ENCODE measurements around the gene HLCS.

Gene HLCS

DNA sequence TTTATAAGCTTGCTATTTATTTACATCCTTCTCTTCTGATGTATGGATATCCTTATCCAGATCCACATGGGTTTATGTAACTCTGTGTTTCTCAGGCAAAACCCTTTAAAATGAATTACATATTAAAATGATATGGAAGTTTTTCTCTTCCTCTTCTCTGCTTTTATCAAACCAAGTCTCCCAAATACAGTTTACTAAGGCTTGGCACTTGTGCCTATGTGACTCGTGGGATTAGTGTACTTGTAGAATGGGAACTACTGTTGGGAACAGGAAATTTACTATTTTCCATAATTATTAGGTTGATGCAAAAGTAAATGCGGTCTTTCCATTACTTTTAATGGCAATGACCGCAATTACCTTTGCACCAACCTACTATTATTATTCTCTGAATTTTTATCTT is 252.7 kb downstream of the HLCS start:
- DNase-seq, result no peak

DNA sequence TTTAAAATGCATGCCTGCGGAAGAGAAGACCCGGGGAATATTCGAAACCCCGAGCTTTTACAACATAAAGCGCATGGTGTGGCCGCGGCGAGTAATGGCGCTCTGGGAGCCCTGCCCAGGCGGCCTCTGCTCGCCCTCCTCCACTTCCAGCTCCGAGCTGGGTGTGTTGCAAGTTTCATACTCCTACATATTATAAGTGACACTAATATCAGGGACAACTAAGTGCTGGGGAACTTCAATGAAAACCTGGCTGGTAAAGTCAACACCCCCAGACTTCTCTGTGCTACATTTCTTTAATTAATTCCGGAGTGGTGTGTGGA is 255.8 kb downstream of the HLCS start:
- no peak for DNase-seq

DNA sequence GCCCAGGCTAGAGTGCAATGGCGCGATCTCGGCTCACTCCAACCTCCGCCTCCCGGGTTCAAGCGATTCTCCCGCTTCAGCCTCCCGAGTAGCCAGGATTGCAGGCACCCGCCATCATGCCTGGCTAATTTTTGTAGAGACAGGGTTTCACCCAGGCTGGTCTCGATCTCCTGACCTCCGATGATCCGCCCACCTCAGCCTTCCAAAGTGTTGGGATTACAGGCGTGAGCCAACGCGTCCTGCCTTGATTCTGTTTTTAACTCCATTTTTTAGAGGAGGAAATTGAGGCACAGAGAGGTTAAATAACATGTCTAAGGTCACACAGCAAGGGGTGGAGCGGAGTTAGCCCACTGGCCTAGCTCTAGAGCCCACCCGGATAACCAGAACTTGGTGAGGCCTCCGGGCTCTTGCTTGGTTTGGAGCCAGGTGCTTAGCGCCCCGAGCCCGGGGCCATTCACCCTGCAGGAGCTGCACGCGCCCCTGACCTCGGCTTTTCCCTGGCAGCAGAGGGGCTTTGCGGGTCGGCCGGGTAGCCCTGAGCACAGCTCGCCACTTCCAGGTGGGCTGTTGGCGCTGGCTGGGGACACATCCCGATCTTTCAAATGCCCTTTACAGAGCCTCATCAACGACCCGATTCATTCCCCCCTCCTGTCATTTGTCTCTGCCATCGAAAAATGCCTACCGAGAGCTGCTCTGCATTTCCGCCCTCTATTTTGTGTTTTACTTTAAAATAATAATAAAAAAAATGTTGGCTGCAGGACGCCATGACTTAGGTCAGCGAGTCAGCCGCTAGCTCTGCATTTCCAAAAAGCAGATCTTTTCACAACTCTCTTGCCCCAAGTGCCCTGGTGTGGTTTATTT is 256.4 kb downstream of the HLCS start:
- DNase-seq, result no peak

DNA sequence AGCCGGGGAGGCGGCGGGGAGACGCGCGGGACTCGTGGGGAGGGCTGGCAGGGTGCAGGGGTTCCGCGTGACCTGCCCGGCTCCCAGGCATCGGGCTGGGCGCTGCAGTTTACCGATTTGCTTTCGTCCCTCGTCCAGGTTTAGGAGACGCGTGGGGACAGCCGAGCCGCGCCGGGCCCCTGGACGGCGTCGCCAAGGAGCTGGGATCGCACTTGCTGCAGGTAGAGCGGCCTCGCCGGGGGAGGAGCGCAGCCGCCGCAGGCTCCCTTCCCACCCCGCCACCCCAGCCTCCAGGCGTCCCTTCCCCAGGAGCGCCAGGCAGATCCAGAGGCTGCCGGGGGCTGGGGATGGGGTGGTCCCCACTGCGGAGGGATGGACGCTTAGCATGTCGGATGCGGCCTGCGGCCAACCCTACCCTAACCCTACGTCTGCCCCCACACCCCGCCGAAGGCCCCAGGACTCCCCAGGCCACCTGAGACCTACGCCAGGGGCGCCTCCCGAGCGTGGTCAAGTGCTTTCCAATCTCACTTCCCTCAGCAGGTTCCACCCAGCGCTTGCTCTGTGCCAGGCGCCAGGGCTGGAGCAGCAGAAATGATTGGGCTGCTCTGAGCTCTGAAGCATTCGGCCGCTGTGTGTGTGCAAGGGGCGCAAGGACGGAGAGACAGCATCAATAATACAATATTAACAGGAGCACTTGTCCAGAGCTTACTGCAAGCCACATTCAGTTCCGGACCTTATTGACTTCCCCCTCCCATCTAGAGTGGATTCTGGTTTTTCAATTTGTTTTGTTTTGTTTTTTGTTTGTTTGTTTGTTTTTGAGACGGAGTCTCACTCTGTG is 257.2 kb downstream of the HLCS start:
- no peak for DNase-seq

DNA sequence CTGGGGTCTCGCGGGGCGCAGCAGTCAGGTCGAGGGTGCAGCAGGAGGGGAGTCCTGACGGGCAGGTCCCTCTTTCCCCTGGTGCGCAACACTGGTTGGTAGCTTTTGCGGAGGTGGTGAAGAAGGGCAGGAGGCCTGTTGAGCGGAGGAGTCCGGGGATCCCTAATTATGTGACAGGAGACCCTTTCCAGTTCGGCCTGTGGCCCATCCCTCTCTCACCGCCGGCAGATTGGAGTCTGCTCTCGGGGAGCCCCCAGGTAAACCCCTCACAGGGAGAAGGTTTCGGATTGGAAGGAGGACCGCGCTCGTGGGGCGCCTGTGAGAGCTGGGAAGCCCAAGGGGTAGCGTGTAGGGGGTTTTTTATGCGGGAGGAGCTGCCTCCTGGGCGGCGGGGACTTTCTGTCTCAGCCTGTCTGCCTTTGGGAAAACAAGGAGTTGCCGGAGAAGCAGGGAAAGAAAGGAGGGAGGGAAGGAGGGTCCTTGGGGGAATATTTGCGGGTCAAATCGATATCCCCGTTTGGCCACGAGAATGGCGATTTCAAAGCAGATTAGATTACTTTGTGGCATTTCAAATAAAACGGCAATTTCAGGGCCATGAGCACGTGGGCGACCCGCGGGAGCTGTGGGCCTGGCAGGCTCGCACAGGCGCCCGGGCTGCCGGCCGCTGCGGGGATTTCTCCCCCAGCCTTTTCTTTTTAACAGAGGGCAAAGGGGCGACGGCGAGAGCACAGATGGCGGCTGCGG is 258.0 kb downstream of the HLCS start:
- no peak for DNase-seq

DNA sequence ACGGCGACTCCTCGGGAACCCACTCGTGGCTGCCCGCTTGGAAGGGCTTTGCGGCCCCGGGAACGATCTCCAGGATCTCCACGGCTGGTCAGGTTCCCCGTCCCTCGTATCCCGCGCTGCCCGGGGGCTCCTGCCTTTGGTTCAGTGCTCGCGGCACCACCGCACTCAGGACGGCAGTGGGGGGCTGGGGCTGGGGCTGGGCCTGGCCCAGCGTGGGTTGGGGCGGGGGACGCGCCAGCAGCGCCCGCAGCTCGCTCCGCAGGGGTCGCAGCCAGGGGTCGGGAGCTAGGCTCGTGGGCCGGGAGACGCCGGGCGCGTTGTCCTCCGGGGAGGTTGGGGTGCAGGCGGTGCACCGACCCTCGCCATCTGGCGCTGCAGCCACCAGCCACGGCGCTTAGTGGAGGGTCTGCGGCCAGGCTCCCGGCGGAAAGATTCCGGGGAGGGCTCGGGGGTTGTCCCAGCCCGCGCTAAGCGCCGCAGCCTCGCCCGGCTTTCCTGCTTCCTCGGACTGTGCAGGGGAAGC is 258.6 kb downstream of the HLCS start:
- no peak for DNase-seq

DNA sequence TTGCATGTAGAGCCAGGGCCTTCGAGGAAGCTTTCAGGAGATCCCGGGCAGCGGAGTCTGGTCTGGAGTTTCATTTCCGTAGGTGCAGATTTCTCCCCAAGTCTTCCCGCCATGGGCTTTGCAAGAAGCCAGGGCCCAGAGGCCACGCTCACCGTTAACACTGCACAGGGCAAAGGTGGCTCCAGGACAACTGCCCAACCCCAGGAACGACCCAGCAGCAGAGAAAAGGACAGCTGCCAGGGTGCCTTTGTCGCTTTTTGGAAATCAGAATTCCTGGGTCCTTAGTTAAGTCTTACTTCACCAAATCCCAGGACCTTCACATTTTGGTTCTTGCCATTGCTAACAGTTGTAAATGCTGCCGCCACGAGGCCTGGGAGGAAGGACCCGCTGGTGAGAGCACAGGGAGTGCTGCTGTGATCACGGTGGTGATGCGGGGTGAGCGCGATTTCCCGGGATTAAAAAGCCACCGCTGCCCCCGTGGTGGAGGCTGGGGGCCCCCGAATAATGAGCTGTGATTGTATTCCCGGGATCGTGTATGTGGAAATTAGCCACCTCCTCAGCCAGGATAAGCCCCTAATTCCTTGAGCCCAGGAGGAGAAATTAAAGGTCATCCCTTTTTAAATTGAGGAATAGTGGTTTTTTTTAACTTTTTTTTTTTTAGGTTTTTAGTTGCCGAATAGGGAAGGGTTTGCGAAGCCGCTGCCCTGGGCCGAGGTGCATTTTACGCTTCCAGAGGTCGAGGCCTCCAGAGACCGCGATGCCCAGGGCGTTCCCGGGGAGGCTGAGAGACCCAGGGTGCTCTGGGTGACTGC is 259.3 kb downstream of the HLCS start:
- DNase-seq, result no peak

DNA sequence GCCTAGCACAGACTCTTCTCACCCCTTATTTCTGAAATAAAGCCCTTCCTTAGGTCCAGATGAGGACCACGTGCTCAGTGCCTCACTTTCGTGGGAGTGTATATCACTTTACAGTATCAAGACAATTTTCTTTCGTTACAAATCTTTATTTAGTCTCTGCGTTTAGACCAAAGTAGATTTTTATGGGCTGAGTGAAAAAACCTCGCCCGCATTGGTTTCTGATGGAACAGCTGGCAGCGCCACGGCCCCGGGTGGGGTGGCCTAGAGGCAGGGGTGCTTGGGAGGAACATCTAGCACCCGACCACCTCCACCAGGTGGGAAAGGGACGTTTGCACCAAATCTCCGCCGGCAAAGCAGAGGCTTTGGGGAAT is 260.0 kb downstream of the HLCS start:
- DNase-seq, result no peak

DNA sequence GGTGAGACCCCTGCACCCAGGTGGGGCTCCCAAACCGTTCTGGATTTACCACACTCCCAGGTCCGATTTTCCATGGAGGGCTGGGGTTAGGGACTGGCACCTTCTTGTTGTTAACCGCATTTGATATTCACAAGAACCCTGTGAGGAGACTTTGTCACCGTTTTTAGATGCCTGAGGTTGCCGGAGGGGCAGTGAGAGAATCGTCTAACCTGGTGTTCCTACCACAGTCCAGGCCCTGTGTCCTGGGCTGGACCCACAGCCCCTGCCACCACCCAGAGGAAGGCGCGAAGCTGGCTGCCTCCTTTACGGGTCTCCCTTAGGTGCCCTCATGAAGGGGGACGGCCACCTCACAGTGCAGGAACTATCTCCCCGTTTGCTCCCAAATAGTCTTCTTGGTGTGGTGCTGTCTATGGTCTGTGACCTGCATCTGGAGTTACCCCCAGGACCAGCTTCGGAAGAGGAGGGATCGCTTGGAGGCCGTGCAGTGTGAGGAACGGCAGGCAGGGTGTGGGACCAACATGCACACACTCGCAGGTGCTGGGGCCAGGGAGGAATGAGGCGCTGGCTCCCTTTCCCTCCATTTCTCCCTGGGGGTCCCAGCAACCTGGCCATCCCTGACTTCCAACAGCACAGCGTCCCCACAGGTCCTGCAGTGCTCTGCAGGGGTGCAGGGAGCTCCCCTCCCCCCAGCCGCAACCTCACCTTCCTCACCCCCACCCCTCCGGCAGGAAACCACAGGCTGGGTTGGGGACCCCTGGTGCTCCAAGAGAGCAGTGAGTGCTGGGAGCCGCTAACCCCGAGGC is 260.6 kb downstream of the HLCS start:
- DNase-seq, result no peak

DNA sequence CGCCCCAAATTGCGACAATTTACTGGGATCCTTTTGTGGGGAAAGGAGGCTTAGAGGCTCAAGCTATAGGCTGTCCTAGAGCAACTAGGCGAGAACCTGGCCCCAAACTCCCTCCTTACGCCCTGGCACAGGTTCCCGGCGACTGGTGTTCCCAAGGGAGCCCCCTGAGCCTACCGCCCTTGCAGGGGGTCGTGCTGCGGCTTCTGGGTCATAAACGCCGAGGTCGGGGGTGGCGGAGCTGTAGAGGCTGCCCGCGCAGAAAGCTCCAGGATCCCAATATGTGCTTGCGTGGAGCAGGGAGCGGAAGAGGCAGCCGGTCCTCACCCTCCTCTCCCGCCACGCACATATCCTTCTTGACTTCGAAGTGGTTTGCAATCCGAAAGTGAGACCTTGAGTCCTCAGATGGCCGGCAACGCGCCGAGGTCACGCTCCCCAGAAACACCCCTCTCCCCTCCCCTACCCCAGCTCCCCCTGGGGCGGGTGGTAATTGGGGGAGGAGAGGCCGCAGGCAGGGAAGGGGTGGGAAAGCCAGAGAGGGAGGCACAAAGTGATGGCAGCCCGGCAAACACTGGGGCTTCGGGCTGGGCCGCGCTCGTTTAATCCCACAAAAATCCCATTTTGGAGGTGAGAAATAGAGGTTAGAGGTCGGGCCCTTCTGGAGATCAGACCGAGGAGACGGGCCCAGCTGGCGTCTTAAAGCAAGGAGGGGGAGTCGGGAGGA is 261.4 kb downstream of the HLCS start:
- DNase-seq, result no peak

DNA sequence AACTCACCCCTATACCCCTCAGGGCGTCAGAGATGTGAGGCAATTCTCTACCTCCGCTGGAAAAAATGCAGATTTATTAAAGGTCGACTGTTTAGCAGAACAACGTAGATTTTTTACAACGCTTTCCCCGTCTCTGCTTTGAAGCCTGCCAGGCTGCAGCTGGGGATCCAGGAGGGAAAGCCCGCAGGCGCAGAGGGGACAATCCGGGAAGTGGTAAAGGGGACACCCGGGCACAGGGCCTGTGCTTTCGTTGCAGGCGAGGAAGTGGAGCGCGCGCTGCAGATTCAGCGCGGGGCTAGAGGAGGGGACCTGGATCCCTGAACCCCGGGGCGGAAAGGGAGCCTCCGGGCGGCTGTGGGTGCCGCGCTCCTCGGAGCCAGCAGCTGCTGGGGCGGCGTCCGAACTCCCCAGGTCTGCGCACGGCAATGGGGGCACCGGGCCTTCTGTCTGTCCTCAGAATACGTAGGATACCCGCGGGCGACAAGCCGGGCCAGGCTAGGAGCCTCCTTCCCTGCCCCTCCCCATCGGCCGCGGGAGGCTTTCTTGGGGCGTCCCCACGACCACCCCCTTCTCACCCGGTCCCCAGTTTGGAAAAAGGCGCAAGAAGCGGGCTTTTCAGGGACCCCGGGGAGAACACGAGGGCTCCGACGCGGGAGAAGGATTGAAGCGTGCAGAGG is 262.1 kb downstream of the HLCS start:
- DNase-seq, result no peak

DNA sequence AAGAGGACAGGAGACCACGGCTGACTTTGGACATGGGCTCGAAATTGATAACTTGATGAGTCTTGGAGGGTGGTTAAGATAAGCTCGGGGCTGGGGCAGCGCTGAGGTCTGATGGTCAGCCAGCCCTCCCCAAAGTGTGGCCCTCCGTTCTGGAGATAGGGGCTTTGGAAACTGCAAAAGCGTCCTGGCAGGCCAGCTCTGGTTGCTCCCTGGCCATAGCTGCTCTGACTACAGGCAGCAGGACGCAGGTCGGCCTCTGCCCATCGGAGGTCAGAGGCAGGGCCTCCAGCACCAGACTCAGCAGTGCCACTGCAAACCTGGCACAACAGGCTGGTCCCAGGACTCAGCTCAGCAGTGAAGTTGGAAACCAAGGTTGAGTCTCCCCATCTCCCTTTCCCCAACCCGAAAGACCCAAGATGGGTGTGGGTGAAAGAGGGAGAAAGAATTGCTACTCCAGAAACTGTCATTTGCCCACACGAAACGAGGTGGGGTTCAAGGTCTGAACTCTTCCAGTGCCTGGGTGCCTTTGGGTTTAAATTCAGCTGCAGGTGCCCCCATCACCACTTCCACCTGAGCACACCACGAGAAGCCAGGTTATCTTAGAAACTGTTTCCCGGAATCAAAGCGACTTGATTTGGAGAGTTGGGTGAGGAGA is 262.7 kb downstream of the HLCS start:
- DNase-seq, result no peak

DNA sequence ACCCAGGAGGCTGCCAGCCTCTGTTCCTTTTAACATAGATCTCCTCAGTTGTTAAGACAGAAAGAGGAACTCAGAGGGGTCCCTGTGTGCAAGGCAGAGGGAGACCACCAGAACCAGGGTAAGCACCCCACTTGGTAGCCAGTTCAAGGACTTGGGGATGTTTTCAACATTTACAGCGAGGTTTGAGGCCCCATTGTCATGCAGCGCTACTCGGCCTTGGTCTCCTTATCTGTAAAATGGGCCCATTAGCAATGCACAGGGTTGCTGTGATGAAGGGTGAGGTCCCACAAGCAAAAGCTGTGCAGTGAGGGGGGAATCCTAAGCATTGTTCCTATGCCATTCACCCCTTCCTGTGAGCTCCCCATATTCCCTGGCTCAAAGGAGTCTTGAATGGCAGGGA is 263.3 kb downstream of the HLCS start:
- no peak for DNase-seq

DNA sequence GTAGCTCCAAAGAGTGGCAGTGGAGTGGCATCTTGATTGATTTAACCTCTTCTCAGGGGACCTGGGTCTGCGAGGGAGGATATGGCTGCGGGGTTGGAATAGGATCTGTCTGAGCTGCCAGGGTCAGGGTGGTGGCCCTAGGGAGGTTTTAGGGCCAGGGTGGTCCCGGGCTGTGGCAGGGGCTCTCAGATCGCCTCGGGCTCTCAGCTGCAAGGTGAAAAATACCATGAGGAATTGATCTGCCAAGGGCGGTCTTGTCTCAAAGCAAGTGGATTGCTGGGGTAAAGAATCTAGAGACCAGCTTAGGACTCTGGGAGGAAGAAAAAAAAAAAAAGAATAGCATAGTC is 263.9 kb downstream of the HLCS start:
- DNase-seq, result no peak

DNA sequence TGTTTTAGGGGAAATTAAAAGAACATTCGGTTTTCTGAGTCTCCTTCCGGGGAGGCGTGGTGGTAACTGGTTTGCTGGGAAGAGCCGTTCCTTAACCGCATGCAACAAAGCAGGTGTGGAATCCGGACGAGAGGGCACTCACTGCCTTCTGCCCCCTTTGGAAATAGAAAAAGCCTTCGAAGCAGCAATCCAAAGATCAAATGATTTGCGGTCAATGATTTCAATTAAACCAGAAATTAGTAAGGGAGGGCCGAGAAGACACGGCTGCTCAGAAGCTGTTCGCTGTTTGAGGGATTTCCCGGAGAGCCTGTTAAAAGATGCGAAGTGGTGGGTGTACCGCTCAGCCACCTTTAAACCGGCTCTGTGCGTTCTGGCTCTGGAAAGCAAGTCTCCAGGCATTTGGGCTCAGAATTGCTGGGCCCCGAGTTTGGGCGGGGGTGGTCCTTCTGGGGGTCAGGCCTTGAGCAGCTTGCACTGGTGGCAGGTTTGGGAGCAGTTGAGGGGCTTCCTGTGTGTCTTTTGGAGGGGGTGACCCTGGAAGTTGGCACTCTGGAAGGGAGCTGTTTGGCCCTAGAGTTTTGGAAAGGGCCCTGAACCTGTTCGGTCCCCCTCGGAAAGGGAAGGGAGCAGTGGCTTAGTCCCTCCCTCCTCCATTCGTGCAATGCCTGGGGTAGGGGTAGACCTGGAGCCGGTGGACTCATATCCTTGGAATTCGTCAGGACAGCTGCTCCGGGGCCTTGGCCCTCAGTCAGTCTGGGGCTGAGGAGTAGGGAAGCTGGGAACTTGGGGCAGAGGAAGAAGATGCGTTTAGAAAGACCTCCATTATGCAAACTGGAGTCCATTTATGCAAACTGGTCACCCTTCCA is 264.5 kb downstream of the HLCS start:
- DNase-seq, result no peak

DNA sequence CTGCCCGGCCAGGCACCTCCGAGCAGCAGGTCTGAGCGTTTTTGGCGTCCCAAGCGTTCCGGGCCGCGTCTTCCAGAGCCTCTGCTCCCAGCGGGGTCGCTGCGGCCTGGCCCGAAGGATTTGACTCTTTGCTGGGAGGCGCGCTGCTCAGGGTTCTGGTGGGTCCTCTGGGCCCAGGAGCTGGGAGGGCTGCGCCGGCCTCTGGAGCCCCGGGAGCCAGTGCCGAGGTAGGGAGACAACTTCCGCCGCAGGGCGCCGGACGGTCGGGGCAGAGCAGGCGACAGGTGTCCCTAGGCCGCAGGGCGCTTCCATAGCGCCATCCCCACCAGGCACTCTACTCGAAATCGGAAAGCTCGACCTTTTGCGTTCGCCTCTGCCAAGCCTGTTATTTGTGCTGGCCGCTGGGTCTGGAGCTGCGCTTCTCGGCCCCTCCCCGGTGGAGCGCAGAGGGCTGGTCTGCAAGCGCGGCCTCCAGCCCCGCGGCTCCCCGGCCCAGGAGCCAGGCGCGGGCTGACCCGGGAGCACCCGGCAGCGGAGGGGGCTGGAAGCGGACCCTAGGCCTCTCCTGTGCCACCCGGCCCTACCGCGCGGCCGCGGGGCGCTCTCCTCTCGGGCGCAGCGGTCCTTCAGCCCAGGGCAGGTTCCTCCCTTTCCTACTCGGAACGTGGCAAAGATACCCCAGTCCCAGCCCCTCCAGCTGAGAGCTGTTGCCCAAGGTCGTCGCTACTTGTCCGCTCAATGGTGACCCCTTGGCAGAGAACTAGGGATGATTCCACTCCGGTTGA is 265.3 kb downstream of the HLCS start:
- DNase-seq, result no peak
